Stomach smooth muscle (tissue), 2 donors: ENCODE results near the gene FHAD1.
A peak's percentile ranks its signal among the peaks of the same experiment; 100 is the strongest.

Experiments used
- H3K27ac ChIP-seq: one replicate; pipeline ENCODE4 v1.7.0; 2013; ENCODE audit warnings: mild to moderate bottlenecking, low read length, inconsistent platforms
- H3K27me3 ChIP-seq, 2 donors: one replicate each; pipeline ENCODE4 v1.7.0; 2013; ENCODE audit warnings: low read length in 2 of 2; ENCODE audit not compliant: insufficient read depth in 2 of 2, control insufficient read depth in 1 of 2
- H3K36me3 ChIP-seq, 2 donors: one replicate each; pipeline ENCODE4 v1.7.0; 2013; ENCODE audit warnings: low read length in 2 of 2; ENCODE audit not compliant: control insufficient read depth in 2 of 2, insufficient read depth in 2 of 2
- H3K4me1 ChIP-seq: one replicate; pipeline ENCODE4 v1.7.0; 2013; ENCODE audit warnings: low read length; ENCODE audit not compliant: control insufficient read depth, insufficient read depth
- H3K4me3 ChIP-seq, 2 donors: one replicate each; pipeline ENCODE4 v1.7.0; 2013; ENCODE audit warnings: low read length in 2 of 2
- H3K9ac ChIP-seq, 2 donors: one replicate each; pipeline ENCODE4 v1.7.0; 2013; ENCODE audit warnings: low read length in 2 of 2, mild to moderate bottlenecking in 1 of 2
- H3K9me3 ChIP-seq, 2 donors: one replicate each; pipeline ENCODE4 v1.7.0; 2013; ENCODE audit warnings: low read length in 2 of 2; ENCODE audit not compliant: control insufficient read depth in 2 of 2
- donor health status: healthy.
- donor health status: Pancreatic carcinoma.

Gene FHAD1

GRCh38 chr1:15233689-15234088 is 13.3 kb upstream of the FHAD1 start:
- H3K27me3 ChIP-seq = no peaks in the 10 kb centered on the region
- H3K4me1 ChIP-seq = no peaks in the 10 kb centered on the region
- H3K36me3 ChIP-seq = no peaks in the 10 kb centered on the region
- no peaks in the 10 kb centered on the region for H3K9me3 ChIP-seq
- H3K4me3 ChIP-seq = no peak overlapping the region
- H3K9ac ChIP-seq = no peak overlapping the region
- H3K27ac ChIP-seq = no peak overlapping the region

GRCh38 chr1:15236321-15236721 is 10.7 kb upstream of the FHAD1 start:
- Histone ChIP-seq H3K27ac (no peak overlapping the region), H3K4me1 (peaks cover 5% of the 10 kb centered on the region), H3K36me3 (no peaks in the 10 kb centered on the region), H3K27me3 (no peaks in the 10 kb centered on the region), H3K9me3 (no peaks in the 10 kb centered on the region), H3K9ac (no peak overlapping the region), H3K4me3 (no peak overlapping the region)

DNA sequence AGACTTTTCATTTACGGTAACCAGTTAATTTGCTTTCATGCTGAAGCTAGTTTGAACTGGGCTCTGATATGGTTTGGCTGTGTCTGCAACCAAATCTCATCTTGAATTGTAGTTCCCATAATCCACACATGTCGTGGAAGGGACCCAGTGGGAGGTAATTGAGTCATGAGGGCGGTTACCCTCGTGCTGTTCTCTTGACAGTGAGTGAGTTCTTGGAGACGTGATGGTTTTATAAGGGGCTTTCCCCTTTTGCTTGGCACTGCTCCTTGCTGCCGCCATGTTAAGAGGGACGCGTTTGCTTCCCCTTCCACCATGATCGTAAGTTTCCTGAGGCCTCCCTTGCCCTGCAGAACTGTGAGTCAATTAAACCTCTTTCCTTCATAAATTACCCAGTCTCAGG is 10.3 kb upstream of the FHAD1 start:
- Histone ChIP-seq H3K27ac (no peak overlapping the region), H3K27me3 (no peaks in the 10 kb centered on the region), H3K9ac (no peak overlapping the region), H3K4me1 (peaks cover 5% of the 10 kb centered on the region), H3K9me3 (no peaks in the 10 kb centered on the region), H3K4me3 (no peak overlapping the region), H3K36me3 (no peaks in the 10 kb centered on the region)

GRCh38 chr1:15238789-15239188 is 8.2 kb upstream of the FHAD1 start:
- Histone ChIP-seq H3K4me1 (peaks cover 21% of the 10 kb centered on the region), H3K4me3 (no peak overlapping the region), H3K9ac (no peak overlapping the region)

DNA sequence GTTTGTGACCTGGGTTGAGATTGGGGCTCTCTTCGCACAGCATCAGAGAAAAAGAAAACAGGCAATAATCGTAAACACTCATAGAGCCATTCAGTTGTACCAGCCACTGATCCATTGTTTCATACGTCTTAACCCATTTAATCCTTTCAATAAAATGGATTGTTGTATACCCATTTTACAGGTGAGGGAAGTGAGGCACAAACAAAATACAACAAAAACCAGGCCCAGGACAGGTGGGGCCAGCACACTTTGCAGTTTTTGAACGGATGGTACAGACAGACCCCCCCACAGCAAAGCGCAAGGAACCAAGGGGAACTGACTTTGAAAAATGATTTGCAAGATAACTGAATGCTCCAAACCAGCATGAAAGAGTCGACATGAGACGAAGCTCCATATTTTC is 4.3 kb upstream of the FHAD1 start:
- Histone ChIP-seq H3K27me3 (no peaks in the 10 kb centered on the region), H3K27ac (peak overlapping the region; percentile 88), H3K9me3 (no peaks in the 10 kb centered on the region), H3K36me3 (no peaks in the 10 kb centered on the region), H3K4me3 (peak overlapping the region in 1 of 2 donors; percentile 22), H3K9ac (no peak overlapping the region), H3K4me1 (peaks cover 60% of the 10 kb centered on the region)

More at GRCh38 chr1:15238789-15239188, 8.2 kb upstream of the FHAD1 start:
- H3K36me3 ChIP-seq = no peaks in the 10 kb centered on the region
- H3K9me3 ChIP-seq = no peaks in the 10 kb centered on the region
- no peak overlapping the region for H3K27ac ChIP-seq
- no peaks in the 10 kb centered on the region for H3K27me3 ChIP-seq

DNA sequence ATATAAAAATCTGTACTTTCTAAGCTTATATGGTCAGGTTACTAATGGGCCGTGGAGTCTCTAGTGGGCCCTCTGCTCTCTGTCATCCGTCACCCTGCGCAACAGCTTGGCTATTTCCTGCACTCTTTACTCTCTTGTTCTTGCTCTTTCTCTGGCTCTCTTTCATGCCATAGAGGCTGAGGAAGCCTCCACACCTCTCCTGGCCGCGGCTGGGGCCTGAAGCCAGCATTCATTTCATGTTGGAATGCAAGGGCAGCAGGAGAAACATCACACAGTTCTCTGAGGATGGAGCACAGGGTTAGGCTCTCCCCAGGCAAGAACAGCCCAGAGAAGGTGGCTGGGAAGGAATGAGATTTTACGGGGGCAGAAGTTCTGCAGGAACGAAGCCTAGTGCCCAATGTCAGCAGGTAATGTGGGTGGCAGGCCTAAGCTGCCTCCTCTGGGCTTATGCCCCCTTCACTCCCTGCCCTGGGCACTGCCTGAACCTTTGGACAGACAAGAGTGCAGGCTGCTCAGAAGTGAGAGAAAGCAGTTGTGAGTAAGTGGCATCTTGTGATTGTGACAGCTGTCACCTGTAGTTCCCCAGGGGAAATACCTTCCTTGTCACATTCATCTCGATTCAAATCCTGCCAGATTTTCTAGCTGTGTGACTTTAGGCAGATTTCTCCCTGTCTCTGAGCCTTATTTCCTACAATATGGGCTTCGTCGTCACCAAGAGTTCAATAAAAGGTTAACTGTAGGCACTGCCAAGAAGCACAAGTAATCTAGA is 3.6 kb upstream of the FHAD1 start:
- Histone ChIP-seq H3K4me3 (peak overlapping the region; percentile 32 to 35), H3K4me1 (peaks cover 64% of the 10 kb centered on the region), H3K9ac (peak overlapping the region; percentile 51 to 60), H3K36me3 (no peaks in the 10 kb centered on the region), H3K9me3 (no peaks in the 10 kb centered on the region), H3K27me3 (no peaks in the 10 kb centered on the region), H3K27ac (peak overlapping the region; percentile 88)

- Histone ChIP-seq H3K4me1 (peaks cover 64% of the 10 kb centered on the region), H3K4me3 (no peak overlapping the region), H3K9me3 (no peaks in the 10 kb centered on the region), H3K27me3 (no peaks in the 10 kb centered on the region), H3K9ac (no peak overlapping the region), H3K36me3 (no peaks in the 10 kb centered on the region), H3K27ac (peak overlapping the region; percentile 67)
Observed at GRCh38 chr1:15244813-15245212, 2.2 kb upstream of the FHAD1 start.

- Histone ChIP-seq H3K9me3 (no peaks in the 10 kb centered on the region), H3K4me3 (no peak overlapping the region), H3K36me3 (no peaks in the 10 kb centered on the region), H3K27ac (peak overlapping the region; percentile 67), H3K27me3 (no peaks in the 10 kb centered on the region), H3K4me1 (peaks cover 64% of the 10 kb centered on the region), H3K9ac (no peak overlapping the region)
Observed at GRCh38 chr1:15245593-15246360, 1.2 kb upstream of the FHAD1 start.

DNA sequence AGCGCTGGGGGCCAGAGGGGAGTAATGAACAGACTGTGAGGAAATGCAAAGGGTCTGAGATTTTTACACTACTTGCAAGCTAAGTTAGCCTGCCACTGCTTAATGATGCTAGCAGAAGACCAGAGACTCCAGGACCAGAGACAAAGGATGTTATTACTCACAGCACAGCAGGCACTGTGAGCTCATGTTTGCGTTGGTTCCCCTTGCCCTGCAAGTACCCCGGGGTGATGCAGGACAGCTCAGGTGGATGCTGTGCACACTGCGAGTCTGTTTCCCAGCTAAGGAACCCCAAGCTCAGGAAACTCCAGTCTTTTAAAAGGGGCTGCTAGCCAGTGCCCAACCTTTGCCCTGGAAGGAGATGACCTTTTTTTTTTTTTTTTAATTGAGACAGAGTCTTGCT is 1.2 kb downstream of the FHAD1 start:
- Histone ChIP-seq H3K9me3 (no peaks in the 10 kb centered on the region), H3K4me1 (peaks cover 53% of the 10 kb centered on the region), H3K27me3 (no peaks in the 10 kb centered on the region), H3K4me3 (no peak overlapping the region), H3K36me3 (no peaks in the 10 kb centered on the region), H3K27ac (peak overlapping the region; percentile 49), H3K9ac (no peak overlapping the region)

GRCh38 chr1:15249081-15249480 is 2.1 kb downstream of the FHAD1 start:
- no peaks in the 10 kb centered on the region for H3K27me3 ChIP-seq
- no peaks in the 10 kb centered on the region for H3K36me3 ChIP-seq
- H3K4me3 ChIP-seq = no peak overlapping the region
- H3K9me3 ChIP-seq = no peaks in the 10 kb centered on the region
- H3K4me1 ChIP-seq = peaks cover 45% of the 10 kb centered on the region
- no peak overlapping the region for H3K27ac ChIP-seq
- no peak overlapping the region for H3K9ac ChIP-seq
